ENCODE measurements around the gene FANCL.

The FANCL gene

DNA sequence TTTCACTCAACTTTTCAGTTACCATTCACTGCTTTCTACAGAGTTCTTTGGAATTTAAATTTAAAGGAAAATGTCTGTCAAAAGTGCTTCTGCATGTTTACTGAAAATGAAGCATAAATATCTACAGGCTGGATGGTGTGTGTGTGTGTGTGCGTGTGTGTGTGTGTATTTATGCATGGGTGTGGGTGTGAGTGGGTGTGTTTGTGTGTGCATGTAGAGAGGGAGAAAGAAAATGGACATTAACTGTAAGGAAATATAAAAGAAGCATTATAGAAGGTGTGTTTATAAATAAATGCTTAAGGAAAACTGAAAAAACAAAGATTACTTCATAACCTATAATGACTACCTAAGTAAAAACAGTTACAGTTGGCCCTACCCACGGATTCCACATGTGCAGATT, 43.2 kb downstream of the FANCL start:
- TF ChIP-seq CEBPB (IDR thresholded peaks at IDR 0.05), result no peak
- TF ChIP-seq, protein P1, sequence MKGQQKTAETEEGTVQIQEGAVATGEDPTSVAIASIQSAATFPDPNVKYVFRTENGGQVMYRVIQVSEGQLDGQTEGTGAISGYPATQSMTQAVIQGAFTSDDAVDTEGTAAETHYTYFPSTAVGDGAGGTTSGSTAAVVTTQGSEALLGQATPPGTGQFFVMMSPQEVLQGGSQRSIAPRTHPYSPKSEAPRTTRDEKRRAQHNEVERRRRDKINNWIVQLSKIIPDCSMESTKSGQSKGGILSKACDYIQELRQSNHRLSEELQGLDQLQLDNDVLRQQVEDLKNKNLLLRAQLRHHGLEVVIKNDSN (IDR thresholded peaks at IDR 0.05), result no peak
- TF ChIP-seq EGR1 (IDR thresholded peaks at IDR 0.05), result no peak
- no peak for TF ChIP-seq TEAD4 (IDR thresholded peaks at IDR 0.05)
- TF ChIP-seq ZBTB7A (IDR thresholded peaks at IDR 0.05; ENCODE audit: low read depth), result no peak
- no peak for TF ChIP-seq TCF12 (IDR thresholded peaks at IDR 0.05; ENCODE audit: low read depth)
- TF ChIP-seq CREB1 (IDR thresholded peaks at IDR 0.05; ENCODE audit: low read depth), result no peak
- TF ChIP-seq, protein P2, sequence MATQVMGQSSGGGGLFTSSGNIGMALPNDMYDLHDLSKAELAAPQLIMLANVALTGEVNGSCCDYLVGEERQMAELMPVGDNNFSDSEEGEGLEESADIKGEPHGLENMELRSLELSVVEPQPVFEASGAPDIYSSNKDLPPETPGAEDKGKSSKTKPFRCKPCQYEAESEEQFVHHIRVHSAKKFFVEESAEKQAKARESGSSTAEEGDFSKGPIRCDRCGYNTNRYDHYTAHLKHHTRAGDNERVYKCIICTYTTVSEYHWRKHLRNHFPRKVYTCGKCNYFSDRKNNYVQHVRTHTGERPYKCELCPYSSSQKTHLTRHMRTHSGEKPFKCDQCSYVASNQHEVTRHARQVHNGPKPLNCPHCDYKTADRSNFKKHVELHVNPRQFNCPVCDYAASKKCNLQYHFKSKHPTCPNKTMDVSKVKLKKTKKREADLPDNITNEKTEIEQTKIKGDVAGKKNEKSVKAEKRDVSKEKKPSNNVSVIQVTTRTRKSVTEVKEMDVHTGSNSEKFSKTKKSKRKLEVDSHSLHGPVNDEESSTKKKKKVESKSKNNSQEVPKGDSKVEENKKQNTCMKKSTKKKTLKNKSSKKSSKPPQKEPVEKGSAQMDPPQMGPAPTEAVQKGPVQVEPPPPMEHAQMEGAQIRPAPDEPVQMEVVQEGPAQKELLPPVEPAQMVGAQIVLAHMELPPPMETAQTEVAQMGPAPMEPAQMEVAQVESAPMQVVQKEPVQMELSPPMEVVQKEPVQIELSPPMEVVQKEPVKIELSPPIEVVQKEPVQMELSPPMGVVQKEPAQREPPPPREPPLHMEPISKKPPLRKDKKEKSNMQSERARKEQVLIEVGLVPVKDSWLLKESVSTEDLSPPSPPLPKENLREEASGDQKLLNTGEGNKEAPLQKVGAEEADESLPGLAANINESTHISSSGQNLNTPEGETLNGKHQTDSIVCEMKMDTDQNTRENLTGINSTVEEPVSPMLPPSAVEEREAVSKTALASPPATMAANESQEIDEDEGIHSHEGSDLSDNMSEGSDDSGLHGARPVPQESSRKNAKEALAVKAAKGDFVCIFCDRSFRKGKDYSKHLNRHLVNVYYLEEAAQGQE (IDR thresholded peaks at IDR 0.05; ENCODE audit: low read depth), result no peak
- no peak for TF ChIP-seq RAD21 (IDR thresholded peaks at IDR 0.05; ENCODE audit: low read depth)

DNA sequence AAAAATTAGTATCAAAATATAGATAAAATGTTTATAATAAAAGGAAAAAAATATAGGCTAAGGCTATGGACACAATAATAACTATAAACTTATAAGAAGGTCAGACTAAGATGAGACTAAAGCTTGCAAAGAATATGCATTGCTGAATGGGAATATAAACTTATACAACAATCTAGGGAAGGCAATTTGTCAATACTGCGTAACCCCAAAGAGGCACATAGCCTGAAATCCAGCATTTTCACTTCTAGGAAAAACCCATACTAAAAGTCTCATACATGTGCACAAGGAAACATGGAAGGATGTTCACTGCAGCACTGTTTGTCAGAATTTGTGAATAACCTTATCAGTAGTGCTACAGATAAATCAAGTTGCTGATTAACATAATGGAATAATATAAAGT, 45.5 kb downstream of the FANCL start:
- TF ChIP-seq FOXM1 (IDR thresholded peaks at IDR 0.05; ENCODE audit: borderline replicate concordance, low read depth), result no peak
- TF ChIP-seq, protein P2 (IDR thresholded peaks at IDR 0.05; ENCODE audit: low read depth), result no peak
- TF ChIP-seq YY1 (IDR thresholded peaks at IDR 0.05; ENCODE audit: low read depth), result no peak
- no peak for TF ChIP-seq TAF1 (IDR thresholded peaks at IDR 0.05; ENCODE audit: low read depth)
- TF ChIP-seq CREB1 (IDR thresholded peaks at IDR 0.05; ENCODE audit: low read depth), result no peak
- no peak for TF ChIP-seq RAD21 (IDR thresholded peaks at IDR 0.05; ENCODE audit: low read depth)
- TF ChIP-seq, protein P1 (IDR thresholded peaks at IDR 0.05), result no peak

DNA sequence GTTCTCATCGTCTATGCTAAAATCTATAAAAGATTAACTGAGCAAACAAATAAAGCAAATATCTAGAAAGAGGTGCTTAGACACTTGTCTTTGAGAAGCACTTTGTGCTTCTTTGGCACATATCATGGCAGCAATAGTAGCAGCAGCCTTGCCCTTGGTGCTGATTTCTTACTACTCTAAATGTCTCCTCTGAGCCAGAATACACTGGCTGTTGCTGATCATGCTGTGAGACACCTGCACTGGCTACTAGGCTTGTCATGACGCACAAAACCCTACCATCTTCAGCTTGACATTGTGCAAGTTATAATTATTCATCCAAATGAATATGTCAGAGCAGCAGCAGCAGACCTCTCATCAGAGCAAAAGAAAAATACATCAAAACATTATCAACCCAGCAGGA, 46.7 kb downstream of the FANCL start:
- TF ChIP-seq ZBTB7A (IDR thresholded peaks at IDR 0.05; ENCODE audit: low read depth), result no peak
- TF ChIP-seq, protein P2 (IDR thresholded peaks at IDR 0.05; ENCODE audit: low read depth), result peak; percentile 49; the same call in 1 of the 2 replicates

- TF ChIP-seq, protein P1 (IDR thresholded peaks at IDR 0.05), result no peak
- TF ChIP-seq MAX (IDR thresholded peaks at IDR 0.05) (no peak), EGR1 (IDR thresholded peaks at IDR 0.05) (no peak), TEAD4 (IDR thresholded peaks at IDR 0.05) (no peak), EP300 (IDR thresholded peaks at IDR 0.05; ENCODE audit: borderline replicate concordance) (no peak), RAD21 (IDR thresholded peaks at IDR 0.05; ENCODE audit: low read depth) (no peak), TAF1 (IDR thresholded peaks at IDR 0.05; ENCODE audit: low read depth) (no peak), CEBPB (IDR thresholded peaks at IDR 0.05) (no peak), FOXM1 (IDR thresholded peaks at IDR 0.05; ENCODE audit: borderline replicate concordance, low read depth) (no peak), CREB1 (IDR thresholded peaks at IDR 0.05; ENCODE audit: low read depth) (no peak), YY1 (IDR thresholded peaks at IDR 0.05; ENCODE audit: low read depth) (no peak), NFIC (IDR thresholded peaks at IDR 0.05) (no peak)
- TF ChIP-seq, protein P2 (IDR thresholded peaks at IDR 0.05; ENCODE audit: low read depth), result no peak
Observed at GRCh38 chr2:58186501-58186900, 54.6 kb downstream of the FANCL start.

Data from Ishikawa (cell line).